ENCODE results near the gene LALBA.
"Not testable (repeated sequence)": the region's sequence is repeated elsewhere in the genome, so short reads cannot be mapped to it uniquely, and the experiment has no call there.

Gene LALBA

GRCh38 chr12:48556631-48557030, 13.2 kb downstream of the LALBA start:
- no peak overlapping the region for H3K27ac ChIP-seq
- no peak for TF ChIP-seq CTCF (conservative IDR thresholded peaks at IDR 0.05)

- H3K27ac ChIP-seq = not testable (repeated sequence)
Measured at GRCh38 chr12:48553666-48554343, 16.0 kb downstream of the LALBA start.

- not testable (repeated sequence) for H3K27ac ChIP-seq
Measured at GRCh38 chr12:48551636-48552035, 18.2 kb downstream of the LALBA start.

- H3K27ac ChIP-seq = not testable (repeated sequence)
Measured at GRCh38 chr12:48547012-48547411, 22.8 kb downstream of the LALBA start.

GRCh38 chr12:48545833-48546469, 23.9 kb downstream of the LALBA start:
- no peak overlapping the region for H3K27ac ChIP-seq
- no peak for TF ChIP-seq CTCF (conservative IDR thresholded peaks at IDR 0.05)

- peak; percentile 96 for TF ChIP-seq CTCF (conservative IDR thresholded peaks at IDR 0.05)
- H3K27ac ChIP-seq = no peak overlapping the region
Measured at GRCh38 chr12:48542300-48542928, 27.4 kb downstream of the LALBA start.

GRCh38 chr12:48536602-48537001, 33.2 kb downstream of the LALBA start:
- TF ChIP-seq CTCF (conservative IDR thresholded peaks at IDR 0.05) = no peak
- no peak overlapping the region for H3K27ac ChIP-seq

GRCh38 chr12:48532601-48533000, 37.2 kb downstream of the LALBA start:
- H3K27ac ChIP-seq = no peak overlapping the region
- TF ChIP-seq CTCF (conservative IDR thresholded peaks at IDR 0.05) = no peak
